ENCODE measurements around the gene CCDC9B.

The CCDC9B gene

DNA sequence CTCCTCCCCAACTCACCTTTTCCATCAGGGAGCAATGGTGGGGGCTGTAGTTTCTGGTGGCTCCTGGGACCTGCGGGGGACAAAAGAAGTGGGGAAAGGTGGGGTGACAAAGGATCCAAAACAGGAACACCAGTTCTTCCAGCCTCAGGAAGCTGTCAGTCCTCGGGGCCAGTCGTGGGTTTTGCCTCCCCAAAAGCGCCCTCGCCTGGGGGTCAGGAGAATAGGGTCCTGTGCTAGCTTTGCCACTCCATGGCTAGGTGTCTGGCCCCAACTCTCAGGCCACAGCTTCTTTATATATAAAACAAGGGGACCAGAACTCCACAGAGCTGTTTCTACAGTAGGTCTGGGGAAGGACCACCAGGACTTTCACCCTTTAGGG lies 4.0 kb downstream of the CCDC9B start:
- ChIA-PET CTCF (interaction anchor here (1.1 to 21.8 kb wide), 13 partner anchors 8 to 119 kb away, joined by 3 to 385 read pairs (median 18); partner anchors contain the start of genes DISP2, INAFM2, KNSTRN and PHGR1), POLR2A (interaction anchor here (0.6 kb wide), 1 partner anchor 9 kb away, joined by 3 read pairs; no protein-coding TSS in a partner anchor)
- TF ChIP-seq, protein P1, sequence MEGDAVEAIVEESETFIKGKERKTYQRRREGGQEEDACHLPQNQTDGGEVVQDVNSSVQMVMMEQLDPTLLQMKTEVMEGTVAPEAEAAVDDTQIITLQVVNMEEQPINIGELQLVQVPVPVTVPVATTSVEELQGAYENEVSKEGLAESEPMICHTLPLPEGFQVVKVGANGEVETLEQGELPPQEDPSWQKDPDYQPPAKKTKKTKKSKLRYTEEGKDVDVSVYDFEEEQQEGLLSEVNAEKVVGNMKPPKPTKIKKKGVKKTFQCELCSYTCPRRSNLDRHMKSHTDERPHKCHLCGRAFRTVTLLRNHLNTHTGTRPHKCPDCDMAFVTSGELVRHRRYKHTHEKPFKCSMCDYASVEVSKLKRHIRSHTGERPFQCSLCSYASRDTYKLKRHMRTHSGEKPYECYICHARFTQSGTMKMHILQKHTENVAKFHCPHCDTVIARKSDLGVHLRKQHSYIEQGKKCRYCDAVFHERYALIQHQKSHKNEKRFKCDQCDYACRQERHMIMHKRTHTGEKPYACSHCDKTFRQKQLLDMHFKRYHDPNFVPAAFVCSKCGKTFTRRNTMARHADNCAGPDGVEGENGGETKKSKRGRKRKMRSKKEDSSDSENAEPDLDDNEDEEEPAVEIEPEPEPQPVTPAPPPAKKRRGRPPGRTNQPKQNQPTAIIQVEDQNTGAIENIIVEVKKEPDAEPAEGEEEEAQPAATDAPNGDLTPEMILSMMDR (IDR thresholded peaks at IDR 0.05; ENCODE audit: insufficient read depth, low read length, missing control alignments) = no peak
- DNase-seq (ENCODE audit: low read depth, low spot score) = no peak
- H3K4me3 ChIP-seq (ENCODE audit: low read depth, low read length) = no peak overlapping the region

DNA sequence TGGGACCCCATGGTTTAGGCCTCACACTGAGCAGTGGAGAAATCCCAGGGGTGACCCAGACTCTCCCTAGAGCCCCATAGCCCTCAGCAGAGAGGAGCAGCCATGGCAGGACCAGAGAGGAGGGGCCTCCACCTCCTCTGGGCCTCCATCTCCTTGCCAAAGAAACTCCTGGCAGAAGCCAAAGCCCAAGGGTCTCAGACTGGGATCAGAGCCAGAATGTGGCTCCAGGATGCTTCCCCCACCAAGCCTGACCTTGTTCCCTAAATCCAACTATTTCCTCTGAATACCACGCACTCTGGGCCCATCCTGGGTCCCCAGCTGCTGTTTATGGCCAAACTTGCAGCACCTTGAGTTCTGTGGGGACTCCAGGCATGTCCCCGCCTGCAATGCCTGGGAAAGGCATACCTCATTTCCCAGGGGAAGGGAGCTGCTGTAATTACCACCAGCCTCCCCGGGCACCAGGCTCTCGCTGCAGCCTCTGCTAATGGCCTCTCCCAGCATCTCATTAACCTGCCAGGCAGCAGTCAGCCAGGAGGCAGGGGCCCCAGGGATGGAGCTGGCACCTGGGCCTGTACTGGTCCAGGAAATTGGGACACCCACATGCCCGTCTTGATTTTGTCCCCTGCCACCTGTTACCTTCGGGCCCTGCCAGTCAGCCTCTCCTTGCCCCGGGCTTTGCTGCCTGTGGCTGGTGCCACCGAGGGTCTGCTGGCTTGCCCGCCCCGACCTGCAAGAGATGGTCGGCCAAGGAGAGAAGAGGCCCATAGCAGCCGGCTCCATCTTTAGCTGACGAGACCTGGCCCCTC lies 4.6 kb downstream of the CCDC9B start:
- DNase-seq (ENCODE audit: low read depth, low spot score) = no peak
- ChIA-PET CTCF (interaction anchor here (1.1 to 21.8 kb wide), 13 partner anchors 7 to 119 kb away, joined by 3 to 385 read pairs (median 18); partner anchors contain the start of genes DISP2, INAFM2, KNSTRN and PHGR1), POLR2A (interaction anchor here (0.6 kb wide), 1 partner anchor 8 kb away, joined by 3 read pairs; no protein-coding TSS in a partner anchor)
- TF ChIP-seq, protein P1 (IDR thresholded peaks at IDR 0.05; ENCODE audit: insufficient read depth, low read length, missing control alignments) = no peak
- H3K4me3 ChIP-seq (ENCODE audit: low read depth, low read length) = no peak overlapping the region

DNA sequence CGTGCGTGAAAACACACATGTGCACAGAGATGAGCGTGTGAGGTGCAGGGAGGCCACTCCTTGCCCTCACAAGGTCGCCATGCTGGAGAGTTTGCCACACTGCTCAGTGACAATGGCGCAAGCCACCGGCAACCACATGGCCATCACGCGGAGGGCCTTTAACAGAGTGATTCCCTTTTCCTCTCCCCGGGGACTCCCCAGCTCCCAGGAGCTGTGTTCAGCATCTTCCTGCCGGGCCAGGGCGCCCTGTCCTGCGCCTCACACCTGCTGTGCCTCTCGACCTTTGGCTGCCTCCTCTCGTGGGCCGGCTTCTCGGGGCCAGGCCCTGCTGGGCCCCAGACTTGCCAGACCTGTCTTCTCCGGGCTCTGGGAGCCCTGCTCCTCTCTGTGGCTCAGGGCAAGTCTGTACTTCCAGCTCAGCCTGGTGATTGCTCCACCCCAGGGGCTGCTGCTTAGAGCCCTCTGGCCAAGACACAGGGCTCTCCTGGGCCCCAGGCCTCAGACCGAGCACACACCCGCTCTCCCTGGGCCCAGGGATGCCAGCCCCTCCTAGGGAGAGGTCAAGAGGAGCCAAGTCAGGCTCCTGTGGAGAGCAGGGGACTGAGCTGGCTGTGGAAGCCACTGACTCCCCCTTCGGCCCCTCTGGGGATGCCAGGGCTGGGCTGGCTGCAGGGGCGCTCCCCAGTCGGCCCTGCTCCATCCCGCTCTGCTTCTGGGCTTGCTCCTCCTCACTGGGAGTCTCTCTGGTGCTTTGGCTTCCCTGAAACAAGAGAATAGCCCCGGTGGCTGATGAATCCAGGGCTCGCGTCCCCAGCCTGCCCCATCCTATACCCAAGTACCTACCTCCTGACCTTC lies 5.6 kb downstream of the CCDC9B start:
- DNase-seq (ENCODE audit: low read depth, low spot score) = no peak
- ChIA-PET CTCF (interaction anchor here (1.1 to 21.8 kb wide), 10 partner anchors 6 to 86 kb away, joined by 3 to 385 read pairs (median 86); partner anchors contain the start of genes DISP2, INAFM2, KNSTRN and PHGR1), POLR2A (interaction anchor here (1.5 kb wide), 1 partner anchor 12 kb away, joined by 7 read pairs; the partner anchor contains the start of gene INAFM2)
- TF ChIP-seq, protein P1 (IDR thresholded peaks at IDR 0.05; ENCODE audit: insufficient read depth, low read length, missing control alignments) = no peak
- no peak overlapping the region for H3K4me3 ChIP-seq (ENCODE audit: low read depth, low read length)

DNA sequence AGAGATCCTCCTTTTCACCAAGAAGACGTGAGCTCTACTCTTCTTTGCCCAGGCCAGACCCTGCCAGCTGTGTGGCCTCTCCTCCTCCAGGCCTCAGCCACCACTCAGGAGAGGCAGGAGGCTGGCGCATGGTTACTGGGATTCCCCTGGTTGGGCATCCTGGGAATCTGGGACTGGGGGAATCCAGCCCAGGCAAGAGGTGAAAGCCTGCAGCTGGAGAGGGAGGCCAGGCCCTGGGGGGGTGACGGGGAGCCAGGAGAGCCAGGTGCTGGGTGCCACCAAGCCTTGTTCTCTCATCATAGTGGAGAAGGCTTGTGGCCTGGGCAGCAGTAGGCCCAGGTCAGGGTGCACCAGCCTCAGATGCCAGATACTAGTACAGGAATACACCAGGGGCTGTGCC lies 6.2 kb downstream of the CCDC9B start:
- ChIA-PET POLR2A (interaction anchor here (0.9 to 1.5 kb wide), 2 partner anchors 9 to 12 kb away, joined by 4 to 7 read pairs; partner anchors contain the start of gene INAFM2), CTCF (interaction anchor here (1.1 to 21.8 kb wide), 6 partner anchors 6 to 58 kb away, joined by 3 to 385 read pairs (median 60); partner anchors contain the start of genes INAFM2, KNSTRN and PLCB2)
- TF ChIP-seq, protein P1 (IDR thresholded peaks at IDR 0.05; ENCODE audit: insufficient read depth, low read length, missing control alignments) = no peak

DNA sequence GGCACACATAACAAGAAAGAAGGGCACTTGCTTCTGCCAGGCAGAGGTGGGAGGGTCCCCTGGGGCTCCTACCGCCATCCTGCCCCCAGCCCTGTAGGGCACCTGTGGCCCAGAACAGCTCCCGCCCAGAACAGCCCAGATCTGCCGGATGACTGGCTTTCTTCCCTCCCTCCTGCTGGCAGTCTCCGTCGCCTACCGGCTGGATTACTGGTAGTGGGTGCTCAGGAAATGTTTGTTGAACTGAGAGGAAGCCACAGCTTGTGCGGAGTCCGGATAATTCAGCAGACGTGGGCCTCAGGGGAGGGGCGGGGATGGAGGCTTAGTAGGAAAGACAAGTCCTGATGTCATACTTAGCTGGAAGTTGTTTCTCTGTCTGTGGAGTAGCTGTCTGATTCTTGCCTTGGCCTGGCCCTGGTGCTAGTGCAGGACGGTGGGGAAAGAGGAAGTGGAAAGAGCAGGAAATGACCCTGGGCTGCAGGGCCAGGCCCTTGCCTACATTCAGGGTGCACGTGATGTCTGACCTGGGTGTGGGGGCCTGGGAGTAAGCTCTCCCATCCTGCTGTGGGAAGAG lies 6.7 kb downstream of the CCDC9B start:
- TF ChIP-seq, protein P1 (IDR thresholded peaks at IDR 0.05; ENCODE audit: insufficient read depth, low read length, missing control alignments) = peak; percentile 10
- ChIA-PET CTCF (interaction anchor here (1.1 to 21.8 kb wide), 6 partner anchors 5 to 57 kb away, joined by 3 to 385 read pairs (median 60); partner anchors contain the start of genes INAFM2, KNSTRN and PLCB2), POLR2A (interaction anchor here (0.7 to 1.5 kb wide), 4 partner anchors 8 to 72 kb away, joined by 4 to 7 read pairs (median 4); partner anchors contain the start of genes INAFM2 and IVD)
- DNase-seq (ENCODE audit: low read depth, low spot score) = no peak
- no peak overlapping the region for H3K4me3 ChIP-seq (ENCODE audit: low read depth, low read length)

More for the DNA sequence above, 6.2 kb downstream of the CCDC9B start:
- no peak overlapping the region for H3K4me3 ChIP-seq (ENCODE audit: low read depth, low read length)
- DNase-seq (ENCODE audit: low read depth, low spot score) = no peak

All from AG04449 (cell line).